ENCODE results near the gene PRPF18. TPM values are rescaled to one million over a fixed set of nuclear protein-coding genes. Genes with fewer than 3 reads are reported as not detected.

Gene PRPF18
- total RNA-seq, 4 donors from 2014 or later: 19.8 to 42.4 (median 32.3) TPM

DNA sequence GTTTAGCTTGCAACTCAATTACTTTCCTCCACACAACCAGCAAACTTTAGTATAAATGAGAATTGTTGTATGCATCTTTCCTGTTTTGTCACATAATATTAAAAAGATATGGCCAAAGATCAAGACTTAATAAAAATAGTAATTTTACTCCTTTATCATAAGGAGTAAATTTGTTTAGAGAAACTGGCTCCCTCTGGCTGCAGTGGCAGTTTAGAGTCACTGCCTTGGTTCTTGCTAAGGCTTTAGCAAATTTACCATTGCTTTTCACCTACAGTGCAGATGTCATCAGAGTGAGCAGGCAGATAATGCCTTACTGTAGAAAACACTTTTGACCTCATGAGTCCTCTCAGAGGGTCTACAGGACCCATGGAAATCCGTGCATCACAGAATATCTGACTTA, 2.6 kb downstream of the PRPF18 start:
- Histone ChIP-seq H3K4me3 (no peak overlapping the region), H3K36me3 (peaks cover 0 to 18% (median 2%) of the 10 kb centered on the region in 4 donors), H3K27ac (no peak overlapping the region), H3K4me1 (peaks cover 3 to 20% (median 10%) of the 10 kb centered on the region in 4 donors), H3K27me3 (peaks cover 15% of the 10 kb centered on the region), H3K9me3 (no peaks in the 10 kb centered on the region)
- TF ChIP-seq POLR2AphosphoS5 (IDR thresholded peaks at IDR 0.05): no peak
- TF ChIP-seq POLR2A (IDR thresholded peaks at IDR 0.05): no peak
- TF ChIP-seq, protein P1, sequence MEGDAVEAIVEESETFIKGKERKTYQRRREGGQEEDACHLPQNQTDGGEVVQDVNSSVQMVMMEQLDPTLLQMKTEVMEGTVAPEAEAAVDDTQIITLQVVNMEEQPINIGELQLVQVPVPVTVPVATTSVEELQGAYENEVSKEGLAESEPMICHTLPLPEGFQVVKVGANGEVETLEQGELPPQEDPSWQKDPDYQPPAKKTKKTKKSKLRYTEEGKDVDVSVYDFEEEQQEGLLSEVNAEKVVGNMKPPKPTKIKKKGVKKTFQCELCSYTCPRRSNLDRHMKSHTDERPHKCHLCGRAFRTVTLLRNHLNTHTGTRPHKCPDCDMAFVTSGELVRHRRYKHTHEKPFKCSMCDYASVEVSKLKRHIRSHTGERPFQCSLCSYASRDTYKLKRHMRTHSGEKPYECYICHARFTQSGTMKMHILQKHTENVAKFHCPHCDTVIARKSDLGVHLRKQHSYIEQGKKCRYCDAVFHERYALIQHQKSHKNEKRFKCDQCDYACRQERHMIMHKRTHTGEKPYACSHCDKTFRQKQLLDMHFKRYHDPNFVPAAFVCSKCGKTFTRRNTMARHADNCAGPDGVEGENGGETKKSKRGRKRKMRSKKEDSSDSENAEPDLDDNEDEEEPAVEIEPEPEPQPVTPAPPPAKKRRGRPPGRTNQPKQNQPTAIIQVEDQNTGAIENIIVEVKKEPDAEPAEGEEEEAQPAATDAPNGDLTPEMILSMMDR (IDR thresholded peaks at IDR 0.05): no peak
- TF ChIP-seq EP300 (IDR thresholded peaks at IDR 0.05; ENCODE audit: low read depth): no peak
- intact Hi-C loops (cut with DNase I; ENCODE audit: low total_unique reads) (no loop called here), in situ Hi-C loops (cut with MboI; ENCODE audit: low pct_ligation_motif_present in 1 of 4, low pct_unique_long_range_greater_than_20kb in 1 of 4, low sequenced_read_pairs in 3 of 4) (no loop called here)
- no peak for DNase-seq
- WGBS, 2 donors (ENCODE audit: low coverage in 1 of 2): 84 to 90% methylated on average over 1 of the region's 1 CpG

DNA sequence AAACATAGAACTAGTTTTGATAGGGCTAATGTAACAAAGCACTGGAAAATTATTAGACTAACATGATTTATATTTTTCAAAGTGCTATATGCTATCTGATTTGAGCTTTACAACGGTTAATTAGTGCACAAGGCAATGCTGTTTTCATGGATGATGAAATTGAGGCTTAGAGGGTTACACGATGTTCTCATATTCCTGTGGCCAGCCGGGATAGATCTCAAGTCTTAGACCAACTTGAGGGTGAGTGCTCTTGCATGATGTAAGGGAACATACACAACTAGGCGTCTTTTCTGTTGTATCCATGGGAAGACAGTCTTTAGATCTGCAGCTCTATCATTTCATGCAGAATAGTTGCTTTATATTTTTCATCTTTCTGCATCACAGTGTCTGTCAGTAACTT, 4.1 kb downstream of the PRPF18 start:
- intact Hi-C loops (cut with DNase I; ENCODE audit: low total_unique reads) (no loop called here), in situ Hi-C loops (cut with MboI; ENCODE audit: low pct_ligation_motif_present in 1 of 4, low pct_unique_long_range_greater_than_20kb in 1 of 4, low sequenced_read_pairs in 3 of 4) (no loop called here)
- no peak for DNase-seq
- H3K4me1 ChIP-seq: peaks cover 3 to 20% (median 10%) of the 10 kb centered on the region in 4 donors
- no peak overlapping the region for H3K4me3 ChIP-seq
- 64 to 82% methylated on average over 4 of the region's 4 CpGs for WGBS, 2 donors (ENCODE audit: low coverage in 1 of 2)
- no peak overlapping the region for H3K27ac ChIP-seq
- H3K9me3 ChIP-seq: no peaks in the 10 kb centered on the region
- H3K27me3 ChIP-seq: peaks cover under 1% of the 10 kb centered on the region
- TF ChIP-seq, protein P1 (IDR thresholded peaks at IDR 0.05): no peak
- no peak for TF ChIP-seq POLR2AphosphoS5 (IDR thresholded peaks at IDR 0.05)
- TF ChIP-seq POLR2A (IDR thresholded peaks at IDR 0.05): no peak
- TF ChIP-seq EP300 (IDR thresholded peaks at IDR 0.05; ENCODE audit: low read depth): no peak
- H3K36me3 ChIP-seq: peaks cover 0 to 18% (median 2%) of the 10 kb centered on the region in 4 donors

DNA sequence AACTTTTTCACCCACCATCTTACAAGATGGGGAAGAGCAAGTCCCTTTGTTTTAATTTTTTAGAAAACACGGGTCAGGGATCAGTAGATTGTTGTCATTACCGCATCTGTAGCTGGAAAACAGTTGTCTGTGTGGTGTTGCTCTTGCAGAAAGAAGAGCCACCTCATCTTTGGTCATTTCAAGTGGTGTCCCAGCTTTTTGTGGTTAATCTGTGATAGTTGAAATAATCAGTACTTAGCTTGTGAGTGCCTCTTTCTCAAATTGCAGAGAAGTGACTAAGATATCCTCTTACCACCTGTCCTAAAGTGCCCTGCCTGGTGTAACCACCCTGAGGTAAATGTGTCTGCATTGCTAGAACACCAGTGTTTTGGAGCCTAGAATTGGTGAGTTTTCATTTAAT, 5.5 kb downstream of the PRPF18 start:
- intact Hi-C loops (cut with DNase I; ENCODE audit: low total_unique reads): no loop called here
- no peak for DNase-seq
- TF ChIP-seq POLR2A (IDR thresholded peaks at IDR 0.05) (no peak), POLR2AphosphoS5 (IDR thresholded peaks at IDR 0.05) (no peak), EP300 (IDR thresholded peaks at IDR 0.05; ENCODE audit: low read depth) (no peak)
- TF ChIP-seq, protein P1 (IDR thresholded peaks at IDR 0.05): no peak
- Histone ChIP-seq H3K4me1 (peaks cover 3 to 15% (median 10%) of the 10 kb centered on the region in 4 donors), H3K27ac (no peak overlapping the region), H3K27me3 (no peaks in the 10 kb centered on the region), H3K9me3 (no peaks in the 10 kb centered on the region), H3K36me3 (peaks cover 0 to 18% (median 2%) of the 10 kb centered on the region in 4 donors), H3K4me3 (no peak overlapping the region)
- in situ Hi-C loops (cut with MboI; ENCODE audit: low pct_ligation_motif_present in 1 of 4, low pct_unique_long_range_greater_than_20kb in 1 of 4, low sequenced_read_pairs in 3 of 4): no loop called here
- 95% methylated on average over 2 of the region's 2 CpGs; no CpG with 5 or more reads in 1 of the 2 donors for WGBS, 2 donors (ENCODE audit: low coverage in 1 of 2)

DNA sequence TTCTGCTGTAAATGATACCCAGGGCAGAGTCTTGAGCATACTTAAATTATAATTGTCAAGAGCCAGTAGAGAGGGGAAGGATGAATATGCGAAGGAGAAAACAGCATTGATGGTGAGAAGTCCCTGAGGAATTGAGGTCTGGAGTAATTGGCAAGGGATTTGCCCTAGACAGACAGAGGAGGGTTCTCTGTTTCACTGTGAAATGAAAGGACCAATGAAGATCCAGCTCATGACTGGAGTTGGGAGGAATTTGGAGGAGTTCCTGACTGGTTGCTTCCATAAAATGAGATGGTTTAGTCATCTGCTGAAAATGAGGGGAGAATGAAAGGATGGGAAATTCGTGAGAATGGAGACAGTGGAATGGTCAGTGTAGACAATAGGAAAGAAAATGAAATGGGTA, 6.8 kb downstream of the PRPF18 start:
- Histone ChIP-seq H3K4me3 (no peak overlapping the region), H3K36me3 (peaks cover 0 to 18% (median 2%) of the 10 kb centered on the region in 4 donors), H3K9me3 (no peaks in the 10 kb centered on the region), H3K27ac (no peak overlapping the region), H3K27me3 (no peaks in the 10 kb centered on the region), H3K4me1 (peaks cover 0 to 3% (median 0%) of the 10 kb centered on the region in 4 donors)
- intact Hi-C loops (cut with DNase I; ENCODE audit: low total_unique reads) (no loop called here), in situ Hi-C loops (cut with MboI; ENCODE audit: low pct_ligation_motif_present in 1 of 4, low pct_unique_long_range_greater_than_20kb in 1 of 4, low sequenced_read_pairs in 3 of 4) (no loop called here)
- 78 to 92% methylated on average over 2 of the region's 2 CpGs for WGBS, 2 donors (ENCODE audit: low coverage in 1 of 2)
- DNase-seq: no peak
- TF ChIP-seq EP300 (IDR thresholded peaks at IDR 0.05; ENCODE audit: low read depth) (no peak), POLR2AphosphoS5 (IDR thresholded peaks at IDR 0.05) (no peak), POLR2A (IDR thresholded peaks at IDR 0.05) (no peak)
- TF ChIP-seq, protein P1 (IDR thresholded peaks at IDR 0.05): no peak
